GM12801 (cell line): ENCODE measurements around the gene DCAF4L1.

Source experiments
- CTCF ChIP-seq: IDR thresholded peaks from one replicate; pipeline ENCODE4 v1.5.1; 2011; ENCODE audit warnings: control low read depth; ENCODE audit not compliant: insufficient read length; ENCODE audit errors: extremely low read depth

DCAF4L1 gene

DNA sequence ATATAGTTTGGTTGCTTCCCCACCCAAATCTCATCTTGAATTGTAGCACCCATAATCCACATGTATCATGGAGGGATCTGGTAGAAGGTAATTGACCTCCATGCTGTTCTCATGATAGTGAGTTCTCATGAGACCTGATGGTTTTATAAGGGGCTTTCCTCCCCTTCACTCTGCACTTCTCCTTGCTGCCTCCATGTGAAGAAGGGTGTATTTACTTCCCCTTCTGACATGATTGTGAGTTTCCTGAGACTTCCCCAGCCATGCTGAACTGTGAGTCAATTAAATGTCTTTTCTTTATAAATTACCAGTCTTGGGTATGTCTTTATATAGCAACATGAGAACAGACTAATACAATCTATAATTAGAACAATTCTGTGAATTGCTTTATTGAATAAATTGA is 11.9 kb upstream of the DCAF4L1 start:
- no peak for TF ChIP-seq CTCF

DNA sequence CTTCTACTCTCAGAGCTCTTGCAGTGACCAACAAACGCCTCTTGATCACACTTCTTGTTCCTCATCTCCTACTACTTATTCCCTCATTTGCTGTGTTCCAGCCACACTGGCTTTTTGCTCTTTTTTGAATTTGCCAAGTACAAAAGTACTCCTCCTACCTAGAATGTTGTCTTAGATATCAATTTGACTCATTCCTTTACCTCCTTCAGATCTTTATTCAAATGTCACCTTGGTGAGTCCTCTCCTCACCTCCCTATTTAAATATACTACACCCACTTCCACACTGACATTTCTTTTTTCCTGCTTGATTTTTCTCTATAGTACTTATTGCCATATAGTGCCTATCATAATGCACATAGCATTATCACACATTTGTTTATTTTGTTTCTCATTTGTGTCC is 6.2 kb upstream of the DCAF4L1 start:
- no peak for TF ChIP-seq CTCF

- no peak for TF ChIP-seq CTCF
Observed at GRCh38 chr4:41976775-41977516, 4.6 kb upstream of the DCAF4L1 start.

DNA sequence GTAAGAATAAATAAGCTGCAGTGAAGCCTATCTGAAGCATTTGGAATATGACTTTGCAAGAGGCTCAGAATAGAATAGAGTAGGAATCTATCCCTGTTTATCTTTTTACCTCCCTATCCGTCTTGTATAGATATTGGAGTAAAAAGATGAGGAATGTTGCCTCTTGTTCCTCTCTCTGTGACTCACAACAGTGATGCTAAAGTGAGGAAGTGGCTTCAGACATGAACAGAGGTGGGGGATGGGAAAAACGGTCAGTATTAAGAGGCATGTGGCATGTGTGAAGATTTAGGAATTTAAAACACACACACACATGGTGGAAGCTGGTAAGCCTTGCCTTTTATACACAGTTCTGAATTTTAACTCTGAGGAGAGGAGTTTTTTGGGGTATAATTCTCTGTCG is 3.8 kb upstream of the DCAF4L1 start:
- no peak for TF ChIP-seq CTCF

GRCh38 chr4:41982716-41983115 is 1.2 kb downstream of the DCAF4L1 start:
- TF ChIP-seq CTCF = no peak

DNA sequence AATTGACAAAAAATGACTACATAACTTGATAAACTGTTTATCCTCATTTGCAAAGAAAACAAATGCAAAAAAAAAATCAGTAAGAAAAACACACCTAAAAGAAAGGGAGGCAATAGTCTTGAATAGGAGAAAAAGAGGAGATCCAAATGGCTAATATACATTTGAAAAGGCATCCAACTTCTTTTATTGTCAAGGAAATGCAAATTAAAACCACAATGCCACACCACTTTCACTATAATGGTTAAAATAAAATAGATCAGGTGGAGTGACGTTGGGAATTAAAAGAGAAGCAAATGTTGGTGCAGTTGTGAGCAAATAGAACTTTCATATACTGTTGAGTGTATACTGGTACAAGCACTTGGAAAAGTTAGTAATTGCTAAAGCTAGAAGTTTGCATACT is 3.6 kb downstream of the DCAF4L1 start:
- TF ChIP-seq CTCF = no peak

DNA sequence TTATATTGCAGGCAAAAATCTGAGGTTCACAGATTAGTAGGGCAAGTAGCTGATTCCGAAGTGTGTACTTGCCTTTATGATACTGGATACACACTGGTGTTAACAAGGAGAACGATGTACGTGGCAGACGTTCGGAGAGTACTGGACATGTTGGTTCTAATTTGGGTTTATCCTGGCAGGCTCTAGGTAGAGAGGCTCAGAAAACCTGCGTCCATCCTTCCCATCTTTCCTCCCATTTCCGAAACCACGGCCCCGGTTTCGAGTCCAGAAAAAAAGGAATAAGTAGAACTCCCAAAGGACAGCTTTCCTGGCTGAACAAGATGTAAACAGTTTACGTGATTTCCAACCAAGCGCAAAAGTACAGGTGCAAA is 8.4 kb downstream of the DCAF4L1 start:
- TF ChIP-seq CTCF = no peak
